ENCODE measurements around the gene DUSP1.

DNA sequence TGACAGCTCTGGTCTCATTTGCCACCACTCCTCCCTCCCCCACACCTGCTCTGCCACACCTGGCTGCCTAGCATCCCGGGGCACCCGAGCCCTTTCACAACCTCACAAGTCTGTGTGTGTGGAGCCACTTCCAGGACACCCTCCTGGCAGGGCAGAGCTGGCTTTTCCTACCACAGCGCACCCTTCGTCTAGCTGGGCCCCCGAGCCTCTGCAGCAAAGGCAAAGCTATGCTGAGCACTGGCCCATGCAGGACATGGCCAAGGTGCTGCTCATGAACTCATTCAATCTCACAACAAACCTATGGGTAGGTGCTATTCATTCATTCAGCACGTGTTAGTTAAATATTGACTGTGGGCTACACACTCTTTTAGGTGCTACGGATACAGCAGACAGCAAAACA is 43.4 kb downstream of the DUSP1 start:
- TF ChIP-seq EZH2phosphoT487 (IDR thresholded peaks at IDR 0.05; ENCODE audit: borderline replicate concordance, low read depth, low read length) = no peak
- TF ChIP-seq, protein P1, sequence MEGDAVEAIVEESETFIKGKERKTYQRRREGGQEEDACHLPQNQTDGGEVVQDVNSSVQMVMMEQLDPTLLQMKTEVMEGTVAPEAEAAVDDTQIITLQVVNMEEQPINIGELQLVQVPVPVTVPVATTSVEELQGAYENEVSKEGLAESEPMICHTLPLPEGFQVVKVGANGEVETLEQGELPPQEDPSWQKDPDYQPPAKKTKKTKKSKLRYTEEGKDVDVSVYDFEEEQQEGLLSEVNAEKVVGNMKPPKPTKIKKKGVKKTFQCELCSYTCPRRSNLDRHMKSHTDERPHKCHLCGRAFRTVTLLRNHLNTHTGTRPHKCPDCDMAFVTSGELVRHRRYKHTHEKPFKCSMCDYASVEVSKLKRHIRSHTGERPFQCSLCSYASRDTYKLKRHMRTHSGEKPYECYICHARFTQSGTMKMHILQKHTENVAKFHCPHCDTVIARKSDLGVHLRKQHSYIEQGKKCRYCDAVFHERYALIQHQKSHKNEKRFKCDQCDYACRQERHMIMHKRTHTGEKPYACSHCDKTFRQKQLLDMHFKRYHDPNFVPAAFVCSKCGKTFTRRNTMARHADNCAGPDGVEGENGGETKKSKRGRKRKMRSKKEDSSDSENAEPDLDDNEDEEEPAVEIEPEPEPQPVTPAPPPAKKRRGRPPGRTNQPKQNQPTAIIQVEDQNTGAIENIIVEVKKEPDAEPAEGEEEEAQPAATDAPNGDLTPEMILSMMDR (conservative IDR thresholded peaks at IDR 0.05; ENCODE audit: low read length) = no peak
